ENCODE results near the gene WBP4. TPM values are rescaled to one million over a fixed set of nuclear protein-coding genes. Genes with fewer than 3 reads are reported as not detected.

The WBP4 gene
- total and polyA plus RNA-seq, 2 of the 13 experiments (the other 11 are each of a cell fraction or from before 2014, with no cell fraction given): 6.7 to 11.7 TPM

GRCh38 chr13:41061075-41061913, at the start of gene WBP4 (continued):
- no peak for TF ChIP-seq CSRNP2 (CRISPR knock-in tag; conservative IDR thresholded peaks at IDR 0.05; ENCODE audit: low read depth)
- no peak for TF ChIP-seq SUZ12 (IDR thresholded peaks at IDR 0.05; ENCODE audit: low read depth, low read length)
- no peak for TF ChIP-seq SOX13 (IDR thresholded peaks at IDR 0.05)
- TF ChIP-seq SOX13 (CRISPR knock-in tag; conservative IDR thresholded peaks at IDR 0.05 in 1 of 2, IDR thresholded peaks at IDR 0.05 in 1 of 2): peak in 1 of 2 experiments; percentile 38; a peak in 2 of 4 replicates
- TF ChIP-seq HMG20B (CRISPR knock-in tag; conservative IDR thresholded peaks at IDR 0.05): peak; percentile 76
- TF ChIP-seq ATRX (CRISPR knock-in tag; IDR thresholded peaks at IDR 0.05; ENCODE audit: borderline replicate concordance): no peak
- no peak for TF ChIP-seq RFXANK (CRISPR knock-in tag; IDR thresholded peaks at IDR 0.05)
- peak; percentile 86 for TF ChIP-seq ZFY (CRISPR knock-in tag; IDR thresholded peaks at IDR 0.05)
- peak in 1 of 2 experiments; percentile 42; a peak in 1 of 4 replicates for TF ChIP-seq ATF4 (CRISPR knock-in tag; IDR thresholded peaks at IDR 0.05)
- TF ChIP-seq JUNB (CRISPR knock-in tag; IDR thresholded peaks at IDR 0.05; ENCODE audit: borderline replicate concordance): no peak; the same call in 1 of the 2 replicates
- TF ChIP-seq ZBTB25 (CRISPR knock-in tag; IDR thresholded peaks at IDR 0.05): peak; percentile 89; the same call in 1 of the 2 replicates
- no peak; the same call in 1 of the 2 replicates for TF ChIP-seq ZBTB7B (CRISPR knock-in tag; IDR thresholded peaks at IDR 0.05)
- TF ChIP-seq AGO1 (IDR thresholded peaks at IDR 0.05; ENCODE audit: low read depth, low read length, poor library complexity, severe bottlenecking): no peak
- peak; percentile 94 for TF ChIP-seq POLR2AphosphoS5 (IDR thresholded peaks at IDR 0.05; ENCODE audit: low read depth, low read length)
- no peak for TF ChIP-seq ZNF317 (CRISPR knock-in tag; IDR thresholded peaks at IDR 0.05)
- TF ChIP-seq ZNF652 (CRISPR knock-in tag; IDR thresholded peaks at IDR 0.05; ENCODE audit: borderline replicate concordance, low read depth): peak; percentile 94
- no peak for TF ChIP-seq ZNF224 (CRISPR knock-in tag; IDR thresholded peaks at IDR 0.05)
- TF ChIP-seq LRRFIP1 (CRISPR knock-in tag; conservative IDR thresholded peaks at IDR 0.05): 0 out of 2 replicates have a peak, but pooled peaks have one; percentile 58
- TF ChIP-seq MNT (IDR thresholded peaks at IDR 0.05): peak; percentile 5; the same call in 1 of the 2 replicates
- peak; percentile 72; the same call in 1 of the 2 replicates for TF ChIP-seq ZNF547 (CRISPR knock-in tag; IDR thresholded peaks at IDR 0.05)
- no peak; the same call in 1 of the 2 replicates for TF ChIP-seq ZNF598 (CRISPR knock-in tag; IDR thresholded peaks at IDR 0.05; ENCODE audit: borderline replicate concordance)
- peak; percentile 20; the same call in 1 of the 2 replicates for TF ChIP-seq RXRB (CRISPR knock-in tag; IDR thresholded peaks at IDR 0.05; ENCODE audit: borderline replicate concordance)

All from HepG2 (cell line).